ENCODE results near the gene IQCH.

The IQCH gene

DNA sequence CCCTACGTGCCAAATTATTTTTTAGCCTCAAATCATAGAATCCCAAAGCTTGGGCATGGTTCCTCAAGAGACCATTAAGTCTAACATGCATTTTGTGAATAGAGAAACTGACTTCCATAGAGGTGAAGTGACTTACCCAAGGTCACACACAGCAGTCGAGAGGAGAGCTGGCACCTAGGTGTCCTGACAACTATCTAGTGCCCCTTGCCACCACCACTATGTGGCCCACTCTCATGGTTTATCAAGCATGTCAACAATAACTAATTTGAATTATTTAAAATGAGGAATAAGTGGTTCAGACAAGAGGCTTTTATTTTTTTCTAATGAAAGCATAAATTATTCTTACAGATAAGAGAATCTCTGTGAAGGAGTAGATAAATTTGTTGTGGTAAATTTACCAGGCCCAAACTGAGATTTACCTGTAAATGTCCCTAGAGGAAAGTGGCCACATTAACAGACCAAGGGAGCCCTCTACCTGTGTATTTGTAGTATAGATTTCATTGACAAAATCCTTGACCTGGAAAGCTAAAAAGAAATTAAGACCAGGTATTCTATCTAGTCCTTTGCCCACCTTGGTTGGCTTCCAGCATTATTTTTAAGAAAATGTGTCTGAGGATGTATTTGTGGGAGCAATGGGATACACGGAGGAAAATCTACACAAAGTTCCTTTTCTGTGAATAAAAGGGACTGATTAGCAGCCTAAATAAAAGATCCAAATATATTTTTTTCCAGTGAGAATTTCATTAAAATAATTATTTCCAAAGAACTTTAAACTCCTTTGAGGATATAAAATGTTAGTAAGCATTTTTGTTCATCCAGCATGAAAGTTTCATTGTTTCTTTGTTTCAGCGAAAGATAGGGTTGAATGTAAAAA, 49.1 kb downstream of the IQCH start:
- DNase-seq: no peak

DNA sequence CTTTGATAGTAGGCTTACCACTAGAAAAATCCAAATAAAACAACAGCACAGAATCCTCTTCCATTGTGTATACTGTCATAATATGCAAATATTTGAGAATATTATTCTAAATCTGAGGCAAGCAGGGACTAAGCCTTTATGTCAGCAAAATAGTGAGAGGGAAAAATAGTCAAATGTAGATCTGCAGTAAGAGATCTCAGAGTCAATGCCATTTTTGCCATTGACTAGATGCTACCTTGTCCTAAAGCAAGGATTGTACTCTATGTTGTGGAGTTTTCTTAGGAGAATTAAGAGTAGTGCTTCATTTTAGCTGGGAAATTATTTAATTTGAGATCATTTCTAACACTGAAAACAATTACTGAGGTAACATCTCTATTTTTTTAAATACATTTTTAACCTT, 50.2 kb downstream of the IQCH start:
- no peak for DNase-seq

DNA sequence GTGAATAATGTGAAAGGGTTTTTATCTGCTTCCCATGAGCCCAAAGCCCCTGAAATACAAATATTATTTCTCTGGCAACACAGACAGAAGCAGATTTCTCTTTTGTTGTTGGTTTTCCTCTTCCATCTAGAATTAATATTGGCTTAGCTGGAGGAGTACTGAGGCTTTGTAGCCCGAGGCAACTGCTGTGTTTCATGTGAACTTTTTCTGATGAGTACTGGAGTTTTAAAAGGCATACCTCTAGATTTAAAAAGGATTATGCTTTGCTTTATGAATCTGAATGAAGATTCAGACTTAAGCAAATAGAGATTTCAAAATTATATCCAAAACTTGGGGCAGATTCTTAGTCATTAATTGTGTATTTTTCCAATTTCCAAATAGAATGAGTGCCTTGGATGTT, 50.9 kb downstream of the IQCH start:
- DNase-seq: no peak

DNA sequence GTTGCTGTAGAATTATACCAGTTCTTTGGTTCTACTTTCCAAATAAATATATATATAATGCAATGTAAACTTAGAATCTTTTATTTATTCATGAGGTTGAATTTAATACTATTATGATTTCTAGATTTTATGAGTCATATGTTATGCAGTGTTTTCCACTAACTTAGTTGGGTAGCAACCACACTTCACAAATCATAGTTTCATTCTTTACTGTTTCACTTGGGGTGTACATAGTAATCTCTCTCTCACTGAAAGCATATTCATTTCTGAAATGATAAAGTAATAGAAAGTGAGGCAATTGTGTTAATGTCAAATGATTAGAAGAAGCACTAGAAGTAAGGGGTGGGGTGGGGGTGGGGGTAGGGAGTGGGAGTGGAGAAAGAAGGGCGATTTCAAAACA, 52.6 kb downstream of the IQCH start:
- no peak for DNase-seq

DNA sequence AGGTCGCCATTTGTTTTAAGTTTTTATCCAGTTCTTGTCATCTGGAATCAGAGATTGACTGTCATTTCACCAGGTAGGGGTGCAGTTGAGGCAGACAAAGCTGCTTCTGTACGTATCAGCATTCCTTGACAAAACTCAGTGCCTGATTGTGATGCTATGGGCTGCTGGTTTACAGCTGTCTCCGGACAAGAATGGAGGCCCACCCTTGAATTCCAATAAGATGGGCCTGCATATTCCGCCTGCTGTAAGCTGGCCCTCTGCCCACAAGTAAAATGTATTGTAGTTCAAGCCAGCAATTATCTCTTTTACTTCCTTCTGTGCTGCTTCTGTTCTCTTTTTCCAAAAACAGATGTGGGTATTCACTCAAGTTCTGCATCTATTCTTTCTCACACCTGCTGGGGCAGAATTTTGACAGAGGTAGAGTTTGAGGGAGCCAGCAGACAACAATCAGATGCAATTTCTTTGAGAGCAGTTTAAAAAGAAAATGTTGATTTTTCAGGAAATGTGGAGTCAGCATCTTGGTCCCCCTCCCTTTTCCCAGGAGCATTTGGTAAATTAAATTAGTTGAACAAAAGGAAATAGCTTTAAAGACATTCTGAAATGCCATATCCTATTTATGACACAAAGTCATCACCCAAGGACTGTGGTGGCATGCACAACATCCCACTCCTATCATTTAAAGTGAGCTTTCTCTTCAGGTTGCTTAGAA, 53.5 kb downstream of the IQCH start:
- no peak for DNase-seq

DNA sequence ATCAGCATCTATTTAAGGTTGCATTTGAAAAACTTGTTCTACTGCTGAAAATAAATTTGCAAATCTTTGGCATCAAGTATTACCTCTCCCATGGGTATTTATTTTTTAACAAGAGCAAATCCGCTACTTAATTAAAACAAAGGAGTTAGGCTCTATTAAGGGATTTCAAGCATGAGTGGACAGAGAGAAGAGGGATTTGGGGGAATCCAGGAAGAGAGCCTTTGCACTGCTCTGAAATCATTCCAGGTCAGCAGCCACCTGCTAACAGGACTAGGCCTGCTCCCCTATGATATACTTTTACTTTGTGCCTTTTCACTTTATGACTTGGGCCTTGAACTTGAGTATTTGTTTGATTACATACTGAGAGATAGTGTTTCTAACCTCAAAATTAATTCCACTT, 57.1 kb downstream of the IQCH start:
- DNase-seq: no peak

DNA sequence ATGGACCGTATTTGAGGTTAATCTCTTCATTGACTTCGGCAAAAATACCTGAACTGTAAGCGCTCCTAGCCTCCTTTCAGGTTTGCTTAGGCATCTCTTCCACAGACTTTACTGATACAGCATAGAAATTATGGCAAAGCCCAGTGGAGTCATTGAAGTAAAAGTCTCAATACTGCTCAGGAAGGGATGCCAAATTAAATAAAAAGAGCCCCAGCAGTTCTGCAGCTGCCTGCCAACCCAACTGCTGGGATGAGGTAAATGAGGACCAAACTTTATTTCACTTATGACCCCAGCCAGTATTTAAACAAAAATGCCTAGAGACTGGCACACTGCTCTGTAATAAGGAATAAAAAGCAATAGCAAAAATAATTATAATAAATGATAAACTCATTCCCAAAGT, 65.4 kb downstream of the IQCH start:
- DNase-seq: no peak

DNA sequence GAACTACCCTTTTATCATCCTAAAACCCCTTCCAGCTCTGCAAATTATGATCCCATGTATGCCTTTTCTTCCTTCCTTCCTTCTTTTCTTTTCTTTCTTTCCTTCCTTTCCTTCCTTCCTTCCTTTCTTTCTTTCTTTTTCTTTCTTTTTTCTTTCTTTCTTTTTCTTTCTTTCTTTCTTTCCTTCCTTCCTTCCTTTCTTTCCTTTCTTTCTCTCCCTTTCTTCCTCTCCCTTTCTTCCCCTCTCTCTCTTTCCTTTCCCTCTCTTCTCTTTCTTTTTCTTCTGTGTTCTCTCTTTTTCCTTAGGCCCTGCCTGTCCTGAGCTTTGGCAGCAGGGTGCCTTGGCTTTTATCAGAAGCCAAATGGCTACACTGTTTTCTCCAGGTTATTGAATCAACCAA, 66.8 kb downstream of the IQCH start:
- DNase-seq: no peak

DNA sequence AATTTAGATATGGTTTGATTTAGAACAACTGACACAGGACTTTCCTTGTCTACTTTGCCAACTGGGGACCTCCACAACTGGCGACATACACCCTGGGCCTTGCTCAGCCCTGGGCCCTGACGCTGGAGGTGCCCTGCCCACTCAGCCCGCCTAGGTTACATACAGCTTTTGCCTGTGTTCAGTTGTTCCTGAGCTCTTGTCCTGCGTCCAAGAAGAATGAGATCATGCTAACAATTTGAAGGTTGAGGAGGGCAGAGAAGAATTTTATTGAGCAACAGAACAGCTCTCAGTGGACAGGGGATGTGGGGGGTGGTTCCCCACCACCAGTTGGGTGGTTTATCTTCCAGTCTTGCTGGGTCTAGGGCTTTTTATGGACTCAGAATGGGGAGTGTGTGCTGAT, 67.9 kb downstream of the IQCH start:
- DNase-seq: no peak

DNA sequence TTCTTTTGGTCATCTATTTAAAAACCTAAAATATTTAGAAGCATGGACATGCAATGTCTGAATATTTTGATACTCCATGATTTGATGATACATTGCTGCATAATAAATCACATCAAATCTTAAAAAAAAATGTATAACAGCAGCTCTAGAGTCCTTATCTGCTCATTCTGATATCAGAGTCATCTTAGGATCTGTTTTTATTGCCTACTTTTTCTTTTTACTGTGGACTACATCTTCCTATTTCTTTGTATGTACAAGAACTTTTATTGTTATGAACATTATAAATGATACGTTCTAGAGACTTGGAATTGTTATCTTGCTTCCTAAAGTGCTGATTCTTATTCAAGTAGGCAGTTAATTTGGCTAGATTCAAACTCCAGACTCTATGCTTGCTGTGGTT, 72.7 kb downstream of the IQCH start:
- no peak for DNase-seq

DNA sequence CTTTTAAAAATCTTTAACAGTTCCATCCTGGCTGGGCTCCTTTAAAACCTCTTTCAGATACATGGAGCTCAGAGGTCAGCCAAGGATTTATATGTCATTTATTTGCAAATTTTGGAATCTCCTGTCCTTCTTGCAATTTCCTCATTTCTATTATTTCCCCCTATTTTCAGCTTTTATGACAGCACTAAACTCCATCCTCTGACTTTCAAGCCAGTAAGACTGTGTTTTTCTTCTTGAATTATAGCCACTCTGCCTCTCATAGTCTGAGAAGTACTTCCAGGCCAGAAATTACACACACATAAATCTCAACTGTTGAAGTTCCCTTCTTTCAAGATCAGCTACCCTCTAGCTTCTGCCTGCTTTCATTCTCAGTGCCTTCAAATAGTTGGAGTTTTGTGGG, 73.2 kb downstream of the IQCH start:
- no peak for DNase-seq

DNA sequence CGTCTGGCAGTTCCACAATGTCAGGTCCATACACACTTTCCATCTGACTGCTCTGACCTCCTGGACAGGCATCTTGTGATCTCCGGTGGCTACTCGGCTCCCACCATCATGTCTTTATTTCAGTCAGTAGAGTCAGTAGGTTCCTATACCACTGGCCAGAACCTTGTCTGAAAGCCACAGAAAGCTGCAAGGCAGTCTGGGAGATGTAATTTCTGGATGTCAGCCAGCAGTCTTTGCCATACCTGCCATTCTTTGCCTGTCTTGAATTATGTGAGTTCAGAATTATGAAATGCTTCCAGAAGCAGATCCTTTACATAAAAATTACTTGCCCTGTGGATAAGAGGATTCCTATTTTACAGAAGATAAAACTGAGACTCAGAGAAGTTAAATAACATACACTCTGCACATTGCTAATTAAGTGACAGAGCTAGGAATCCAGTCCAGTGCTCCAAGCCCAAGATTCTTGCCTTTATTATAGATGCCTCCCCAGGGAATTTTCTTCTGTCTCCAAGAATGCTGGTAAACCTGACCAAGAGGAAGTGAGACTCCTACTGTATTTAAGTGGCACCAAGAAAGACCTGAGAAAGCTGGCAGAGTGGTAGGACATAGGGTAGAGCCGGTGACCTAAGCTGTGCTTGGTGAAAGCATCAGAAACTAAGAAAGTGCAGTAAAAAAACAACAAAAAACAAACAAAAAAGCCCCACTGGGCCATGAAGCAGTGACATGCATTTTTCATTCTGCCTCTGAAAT, 75.6 kb downstream of the IQCH start:
- DNase-seq: no peak

DNA sequence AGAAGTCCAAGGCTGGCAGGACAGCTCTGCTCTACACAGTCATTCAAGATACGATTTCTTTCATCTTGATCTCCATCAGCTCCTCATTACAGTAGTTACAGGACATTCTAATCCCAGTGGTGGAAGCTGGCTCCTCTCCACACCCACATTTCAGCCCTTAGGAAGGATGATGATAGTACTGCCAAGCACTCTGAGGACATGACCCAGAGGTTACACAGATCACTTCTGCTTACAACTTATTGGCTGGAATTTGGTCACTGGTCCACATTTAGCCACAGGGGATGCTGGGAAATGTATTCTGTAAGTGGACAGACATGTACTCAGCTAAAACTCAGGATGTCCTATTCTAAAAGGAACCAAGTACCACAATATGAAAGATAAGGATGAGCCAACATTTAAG, 77.1 kb downstream of the IQCH start:
- DNase-seq: no peak

DNA sequence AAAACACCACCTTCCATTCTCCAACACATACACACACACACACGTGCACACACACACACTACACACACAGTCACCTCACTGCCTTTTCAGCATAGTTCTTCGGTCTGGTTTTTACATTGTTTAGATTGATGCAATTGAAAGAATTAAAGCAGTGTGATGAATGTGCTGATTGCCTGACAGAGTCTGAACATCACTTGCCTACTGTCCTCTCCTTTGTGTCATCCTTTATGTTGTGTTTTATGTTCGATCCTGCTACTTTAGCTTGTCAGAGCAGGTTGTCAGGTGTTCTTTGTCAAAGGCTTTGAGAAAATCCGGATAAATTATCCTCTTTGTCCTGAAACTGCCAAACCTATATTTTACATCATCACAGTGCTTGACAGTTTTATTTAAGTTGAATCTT, 80.4 kb downstream of the IQCH start:
- DNase-seq: no peak

DNA sequence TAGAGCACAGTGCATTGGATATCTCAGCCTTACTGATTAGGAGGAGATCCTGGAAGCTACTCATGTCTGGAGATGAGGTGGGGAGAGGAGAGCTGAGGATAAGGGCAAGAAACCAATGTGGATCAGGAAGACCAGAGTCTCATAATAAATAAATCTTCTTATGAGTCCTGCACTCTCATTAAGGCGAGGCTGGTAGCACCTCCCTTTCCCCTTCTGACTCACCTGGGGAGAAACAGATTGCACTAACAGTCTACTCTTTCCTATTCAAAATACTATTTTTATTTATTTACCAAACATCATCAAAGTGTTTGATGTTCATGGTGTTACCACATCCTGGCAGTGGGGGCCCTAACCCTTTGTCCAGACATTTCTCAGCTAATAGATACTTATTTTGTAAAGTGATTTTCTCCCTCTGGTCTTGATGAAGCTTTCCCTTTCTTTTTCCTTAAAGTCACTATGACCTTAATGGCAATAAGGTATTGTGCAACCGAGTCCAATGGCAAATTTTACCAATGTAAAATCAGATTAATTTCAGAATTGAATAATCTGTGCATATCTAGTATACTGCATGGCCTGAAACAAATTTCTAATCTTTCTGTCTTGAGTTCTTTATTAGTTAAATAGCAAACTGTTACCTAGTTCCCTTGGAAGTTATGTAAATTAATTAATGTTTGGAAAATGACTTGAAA, 81.1 kb downstream of the IQCH start:
- no peak for DNase-seq

DNA sequence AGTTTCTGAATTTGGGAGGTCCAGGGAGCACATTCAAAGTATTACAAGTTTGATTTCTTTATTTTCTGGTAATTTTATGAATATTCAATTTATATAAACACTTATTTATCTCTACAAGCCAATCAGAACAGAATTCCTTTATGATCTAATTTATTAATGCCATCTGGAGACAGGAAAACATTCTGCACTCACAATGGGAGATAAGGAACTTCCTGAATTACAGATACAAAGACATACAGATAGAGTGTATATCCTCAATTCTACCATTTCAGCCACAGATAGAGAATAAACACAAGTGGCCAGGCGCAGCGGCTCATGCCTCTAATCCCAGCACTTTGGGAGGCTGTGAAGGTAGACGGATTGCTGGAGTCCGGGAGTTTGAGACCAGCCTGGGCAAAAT, 86.0 kb downstream of the IQCH start:
- no peak for DNase-seq

DNA sequence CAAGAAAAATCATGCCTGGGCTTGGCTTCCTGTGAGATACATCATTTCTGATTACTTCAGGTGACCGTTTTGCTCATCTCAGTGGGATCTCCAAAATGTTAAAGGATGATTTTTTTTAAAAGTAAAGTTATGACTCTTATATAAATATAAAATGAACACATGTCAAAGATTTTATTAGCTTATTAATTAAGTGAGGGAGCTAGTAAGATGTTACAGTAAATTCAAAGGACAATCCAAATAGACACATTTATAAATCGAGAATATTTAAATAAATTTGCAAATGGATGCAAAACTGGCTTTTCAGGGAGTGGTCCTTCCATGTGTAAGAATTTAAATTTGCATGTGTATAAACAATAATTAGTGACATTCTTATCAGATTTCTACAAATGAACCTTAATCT, 87.0 kb downstream of the IQCH start:
- no peak for DNase-seq

DNA sequence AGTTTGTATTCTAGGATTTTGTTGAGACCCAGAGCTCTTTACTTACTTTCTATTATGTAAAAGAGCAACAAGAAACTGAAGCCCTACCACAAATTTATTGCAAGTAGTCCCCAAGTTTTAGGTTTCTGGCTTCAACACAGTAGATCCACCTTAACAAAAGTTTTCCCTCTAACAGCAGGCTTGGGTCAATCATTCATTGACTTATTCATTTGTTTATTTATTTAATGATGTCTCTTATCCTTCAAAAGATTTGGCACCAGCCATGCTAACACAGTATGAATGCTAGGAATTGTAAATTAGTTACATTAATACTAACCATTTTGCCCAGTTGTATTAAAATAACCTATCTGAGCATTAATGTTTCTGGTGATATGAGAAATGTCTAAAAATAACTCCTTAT, 88.6 kb downstream of the IQCH start:
- DNase-seq: no peak

DNA sequence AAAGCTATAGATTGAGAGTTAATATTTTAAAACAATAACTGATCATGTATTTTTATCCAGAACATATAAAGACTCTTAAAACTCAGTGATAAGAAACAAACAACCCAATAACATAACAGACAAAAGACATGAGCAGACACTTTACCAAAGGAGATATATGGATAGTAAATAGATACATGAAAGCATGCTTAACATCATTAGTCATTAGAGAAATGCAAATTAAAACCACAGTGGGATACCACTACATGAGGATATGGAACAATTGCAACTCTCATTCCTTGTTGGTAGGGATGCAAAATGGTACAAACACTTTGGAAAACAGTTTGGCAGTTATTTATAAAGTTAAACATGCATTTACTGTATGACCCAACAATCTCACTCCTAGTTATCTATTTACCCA, 95.0 kb downstream of the IQCH start:
- DNase-seq: no peak

DNA sequence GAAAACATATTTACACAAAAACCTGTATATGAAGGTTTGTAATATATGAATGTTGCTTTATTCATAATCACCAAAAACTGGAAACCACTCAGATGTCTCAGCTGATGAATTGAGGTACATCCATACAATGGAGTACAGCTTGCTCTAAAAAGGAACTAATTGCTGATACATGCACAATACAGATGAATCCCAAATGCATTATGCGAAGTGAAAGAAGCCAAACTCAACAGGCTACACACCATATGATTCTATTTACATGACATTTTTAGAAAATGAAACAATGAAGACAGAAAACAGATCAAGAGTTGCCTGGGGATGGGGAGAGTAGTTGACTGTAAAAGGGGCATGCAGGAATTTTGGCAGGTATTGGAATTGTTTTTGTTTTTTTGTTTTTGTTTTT, 95.5 kb downstream of the IQCH start:
- no peak for DNase-seq

DNA sequence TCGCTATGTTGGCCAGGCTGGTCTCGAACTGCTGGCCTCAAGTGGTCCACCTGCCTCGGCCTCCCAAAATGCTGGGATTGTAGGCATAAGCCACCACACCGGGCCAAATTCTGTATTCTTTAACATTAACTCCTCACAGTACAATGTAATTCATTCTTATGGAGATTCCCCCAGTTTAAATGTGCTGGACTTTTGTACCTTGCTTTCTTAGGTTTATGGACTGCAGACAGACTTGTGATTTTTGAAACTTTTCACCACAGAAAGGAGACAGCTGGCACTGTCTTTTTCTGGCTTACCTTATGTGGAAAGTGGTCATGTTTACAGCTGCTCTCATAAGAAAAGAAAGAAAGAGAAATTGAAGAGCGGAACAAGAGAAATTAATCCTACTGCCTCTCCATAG, 103.8 kb downstream of the IQCH start:
- no peak for DNase-seq

DNA sequence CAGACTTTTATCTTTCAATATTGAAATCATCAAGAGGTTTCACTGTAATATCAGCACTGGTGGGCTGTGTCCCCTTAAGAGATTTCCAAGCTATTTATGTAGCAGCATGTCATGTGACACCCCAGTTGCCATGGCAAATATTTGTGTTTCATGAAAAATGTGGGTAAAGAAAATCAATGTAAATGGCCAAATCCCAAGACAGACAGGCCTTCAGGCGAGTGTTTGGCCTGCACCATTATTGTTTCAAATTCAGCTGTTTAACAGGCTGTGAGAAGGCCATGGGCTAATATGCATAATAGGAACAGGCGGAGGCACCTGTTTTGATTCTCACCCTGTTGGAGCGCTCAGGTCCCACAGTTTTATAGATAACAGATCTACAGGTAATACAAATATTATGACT, 104.2 kb downstream of the IQCH start:
- no peak for DNase-seq
